Mesothelial cell of epicardium (in vitro differentiated cells): ENCODE data around the gene CHCHD3. TPM values are rescaled to one million over a fixed set of nuclear protein-coding genes. Genes with fewer than 3 reads are reported as not detected.

ENCODE experiments used
- DNase-seq, 2 experiments: peaks; one replicate each; pipeline ENCODE4 v3.0.0; 2021; ENCODE audit warnings: low spot score in 2 of 2; ENCODE audit not compliant: unreplicated experiment in 2 of 2
- H3K27ac Mint-ChIP-seq: 2 replicates; pipeline ENCODE4 v1.8.0; 2021; ENCODE audit warnings: mixed read lengths
- H3K27me3 Mint-ChIP-seq: 2 replicates; pipeline ENCODE4 v1.8.0; 2021; ENCODE audit warnings: low read depth, mixed read lengths
- H3K36me3 Mint-ChIP-seq: 2 replicates; pipeline ENCODE4 v1.8.0; 2021; ENCODE audit warnings: mixed read lengths
- H3K4me1 Mint-ChIP-seq: 2 replicates; pipeline ENCODE4 v1.8.0; 2021; ENCODE audit warnings: mixed read lengths
- H3K4me3 Mint-ChIP-seq: 2 replicates; pipeline ENCODE4 v1.8.0; 2021; ENCODE audit warnings: mild to moderate bottlenecking, moderate library complexity, mixed read lengths
- H3K9me3 Mint-ChIP-seq: 2 replicates; pipeline ENCODE4 v1.8.0; 2021; ENCODE audit warnings: mixed read lengths
- total RNA-seq: library from RNA; stranded (reverse); gene quantifications from 3 replicates; pipeline ENCODE4 v1.2.1, GENCODE V29; 2021
- TF ChIP-seq, protein P1 (sequence below): fragments of 200-600 bp; sonication (generic); IDR thresholded peaks from one replicate; pipeline ENCODE4 v1.5.0; 2021; ENCODE audit warnings: antibody characterized with exemption; ENCODE audit not compliant: unreplicated experiment

CHCHD3 gene
- total RNA-seq, 1 donor from 2014 or later: 54.3 TPM

DNA sequence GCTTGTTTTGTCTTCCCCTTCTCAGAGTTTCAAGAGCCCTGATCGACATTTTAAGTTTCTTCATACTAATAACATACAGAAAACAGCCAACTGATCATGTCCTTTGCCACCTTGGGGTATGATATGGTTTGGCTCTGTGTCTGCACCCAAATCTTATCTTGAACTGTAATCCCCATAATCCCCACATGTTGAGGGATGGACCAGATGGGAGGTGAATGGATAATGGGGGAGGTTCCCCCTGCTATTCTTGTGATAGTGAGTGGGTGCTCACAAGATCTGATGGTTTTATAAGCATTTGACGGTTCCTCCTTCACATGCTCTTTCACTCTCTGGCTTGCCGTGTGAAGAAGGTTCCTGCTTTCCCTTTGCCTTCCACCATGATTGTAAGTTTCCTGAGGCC lies 190.3 kb downstream of the CHCHD3 start:
- Mint-ChIP-seq H3K4me3 (no peak overlapping the region), H3K9me3 (peaks cover 17% of the 10 kb centered on the region), H3K27ac (no peak overlapping the region), H3K4me1 (no peaks in the 10 kb centered on the region), H3K36me3 (peaks cover 16% of the 10 kb centered on the region), H3K27me3 (no peaks in the 10 kb centered on the region)
- DNase-seq: no peak
- TF ChIP-seq, protein P1, sequence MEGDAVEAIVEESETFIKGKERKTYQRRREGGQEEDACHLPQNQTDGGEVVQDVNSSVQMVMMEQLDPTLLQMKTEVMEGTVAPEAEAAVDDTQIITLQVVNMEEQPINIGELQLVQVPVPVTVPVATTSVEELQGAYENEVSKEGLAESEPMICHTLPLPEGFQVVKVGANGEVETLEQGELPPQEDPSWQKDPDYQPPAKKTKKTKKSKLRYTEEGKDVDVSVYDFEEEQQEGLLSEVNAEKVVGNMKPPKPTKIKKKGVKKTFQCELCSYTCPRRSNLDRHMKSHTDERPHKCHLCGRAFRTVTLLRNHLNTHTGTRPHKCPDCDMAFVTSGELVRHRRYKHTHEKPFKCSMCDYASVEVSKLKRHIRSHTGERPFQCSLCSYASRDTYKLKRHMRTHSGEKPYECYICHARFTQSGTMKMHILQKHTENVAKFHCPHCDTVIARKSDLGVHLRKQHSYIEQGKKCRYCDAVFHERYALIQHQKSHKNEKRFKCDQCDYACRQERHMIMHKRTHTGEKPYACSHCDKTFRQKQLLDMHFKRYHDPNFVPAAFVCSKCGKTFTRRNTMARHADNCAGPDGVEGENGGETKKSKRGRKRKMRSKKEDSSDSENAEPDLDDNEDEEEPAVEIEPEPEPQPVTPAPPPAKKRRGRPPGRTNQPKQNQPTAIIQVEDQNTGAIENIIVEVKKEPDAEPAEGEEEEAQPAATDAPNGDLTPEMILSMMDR: no peak

DNA sequence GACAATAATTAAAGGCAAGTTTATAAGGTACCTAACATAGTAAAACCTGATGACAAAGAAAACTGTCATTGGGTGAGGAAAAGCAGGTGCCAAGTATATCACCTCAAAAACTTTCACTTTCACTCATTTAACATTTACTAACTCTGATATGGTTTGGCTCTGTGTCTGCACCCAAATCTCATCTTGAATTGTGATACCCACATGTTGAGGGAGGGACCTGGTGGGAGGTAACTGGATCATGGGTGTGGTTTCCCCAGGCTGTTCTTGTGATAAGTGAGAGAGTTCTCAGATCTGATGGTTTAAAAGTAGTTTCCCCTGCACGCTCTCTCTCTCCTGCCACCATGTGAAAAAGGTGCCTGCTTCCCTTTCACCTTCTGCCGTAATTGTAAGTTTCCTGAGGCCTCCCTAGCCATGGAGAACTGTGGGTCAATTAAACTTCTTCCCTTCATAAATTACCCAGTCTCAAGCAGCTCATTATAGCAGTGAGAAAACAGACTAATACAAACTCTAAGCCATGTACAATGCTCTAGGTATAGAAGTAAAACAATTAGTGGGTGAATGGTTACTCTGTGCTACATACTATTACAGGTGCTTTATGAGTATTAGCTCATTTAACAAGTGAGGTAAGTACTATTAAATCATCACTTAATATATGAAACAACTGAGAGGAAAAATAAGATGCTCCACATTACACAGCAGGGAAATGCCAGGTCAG lies 199.0 kb downstream of the CHCHD3 start:
- Mint-ChIP-seq H3K27me3 (no peaks in the 10 kb centered on the region), H3K4me3 (no peak overlapping the region), H3K9me3 (no peaks in the 10 kb centered on the region), H3K27ac (no peak overlapping the region), H3K36me3 (peaks cover 17% of the 10 kb centered on the region), H3K4me1 (no peaks in the 10 kb centered on the region)
- DNase-seq: no peak
- TF ChIP-seq, protein P1: no peak

- Mint-ChIP-seq H3K36me3 (peaks cover 17% of the 10 kb centered on the region), H3K9me3 (no peaks in the 10 kb centered on the region), H3K4me1 (no peaks in the 10 kb centered on the region), H3K4me3 (no peak overlapping the region), H3K27ac (no peak overlapping the region), H3K27me3 (no peaks in the 10 kb centered on the region)
- TF ChIP-seq, protein P1: no peak
- no peak for DNase-seq
These were observed 200.6 kb downstream of the CHCHD3 start for GRCh38 chr7:132881317-132881716.

DNA sequence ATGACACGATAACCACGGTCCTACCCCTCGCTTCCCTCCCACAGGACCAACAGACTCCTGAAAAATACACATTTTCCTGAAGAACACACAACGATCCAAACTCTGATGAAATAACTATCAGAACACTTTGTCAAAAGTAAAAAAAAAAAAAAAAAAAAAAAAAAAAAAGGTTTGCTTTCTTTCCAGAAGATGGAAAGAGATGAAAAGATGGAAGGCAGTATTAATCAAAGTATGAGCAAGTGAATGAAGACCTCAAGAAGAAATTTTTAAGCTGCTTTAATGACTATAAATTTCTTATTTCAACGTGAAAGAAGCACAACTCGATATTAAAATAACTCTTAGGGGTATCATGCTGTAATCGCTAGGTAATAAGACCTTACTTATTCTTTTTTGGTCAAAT lies 202.3 kb downstream of the CHCHD3 start:
- TF ChIP-seq, protein P1: no peak
- Mint-ChIP-seq H3K9me3 (no peaks in the 10 kb centered on the region), H3K4me3 (no peak overlapping the region), H3K27me3 (no peaks in the 10 kb centered on the region), H3K36me3 (peaks cover 17% of the 10 kb centered on the region), H3K27ac (no peak overlapping the region), H3K4me1 (no peaks in the 10 kb centered on the region)
- DNase-seq: no peak

DNA sequence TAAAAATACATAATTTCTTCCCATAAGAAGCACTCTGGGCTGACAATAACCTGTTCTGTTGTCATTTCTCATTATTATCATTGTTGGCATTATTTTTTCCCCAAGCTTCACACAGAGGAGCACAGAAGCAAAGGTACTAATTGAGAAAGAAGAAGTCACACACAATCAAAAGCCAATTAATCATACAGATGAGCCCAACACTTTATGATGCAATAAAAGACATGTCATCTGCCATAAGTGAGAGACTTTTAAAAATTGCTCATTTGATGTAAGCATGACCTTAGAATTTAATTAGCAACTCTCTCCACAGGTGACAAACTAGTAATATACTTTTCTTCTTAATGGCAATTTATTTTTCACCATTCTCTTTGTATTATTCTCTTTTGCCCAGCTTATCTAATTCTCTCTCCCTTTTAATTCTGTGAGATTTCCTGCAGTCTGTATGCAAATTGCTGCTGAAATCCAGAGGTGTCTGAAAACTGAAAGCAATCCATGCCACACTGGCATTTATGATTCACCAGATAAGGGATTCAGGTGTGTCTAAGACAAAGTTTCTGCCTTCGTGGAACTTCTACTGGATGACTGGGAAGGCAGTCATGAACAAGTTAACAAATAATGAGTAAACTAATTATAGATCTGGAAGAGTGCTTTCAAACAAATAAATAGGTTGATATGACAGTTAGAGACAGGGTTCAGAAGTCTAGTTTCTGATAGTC lies 203.5 kb downstream of the CHCHD3 start:
- Mint-ChIP-seq H3K4me3 (no peak overlapping the region), H3K27ac (no peak overlapping the region), H3K9me3 (no peaks in the 10 kb centered on the region), H3K27me3 (no peaks in the 10 kb centered on the region), H3K4me1 (no peaks in the 10 kb centered on the region), H3K36me3 (peaks cover 14% of the 10 kb centered on the region)
- no peak for DNase-seq
- TF ChIP-seq, protein P1: no peak
